Effector memory CD4-positive, alpha-beta T cell (primary cell): ENCODE measurements around the gene NAA80.

Experiments used
- DNase-seq, 3 donors: peaks; one replicate each; pipeline ENCODE4 v3.0.0-alpha.2; 2020
- H3K27ac ChIP-seq: 2 replicates; pipeline ENCODE4 v1.7.0; 2013; ENCODE audit warnings: mild to moderate bottlenecking, low read length, moderate library complexity; ENCODE audit not compliant: insufficient read depth, poor library complexity, severe bottlenecking
- H3K27me3 ChIP-seq: replicated peaks from 2 replicates; pipeline ENCODE4 v1.7.0; 2013; ENCODE audit warnings: mild to moderate bottlenecking, low read length; ENCODE audit not compliant: insufficient read depth, control insufficient read depth, poor library complexity, severe bottlenecking
- H3K36me3 ChIP-seq: 2 replicates; pipeline ENCODE4 v1.7.0; 2013; ENCODE audit warnings: mild to moderate bottlenecking, low read length, moderate library complexity; ENCODE audit not compliant: control insufficient read depth, insufficient read depth
- H3K4me1 ChIP-seq: 2 replicates; pipeline ENCODE4 v1.7.0; 2013; ENCODE audit warnings: low read length, mild to moderate bottlenecking; ENCODE audit not compliant: control insufficient read depth, insufficient read depth, poor library complexity, severe bottlenecking
- H3K4me3 ChIP-seq: 2 replicates; pipeline ENCODE4 v1.7.0; 2013; ENCODE audit warnings: low read length, low read depth, mild to moderate bottlenecking; ENCODE audit not compliant: insufficient read depth, poor library complexity, severe bottlenecking
- H3K9me3 ChIP-seq: 2 replicates; pipeline ENCODE4 v1.7.0; 2013; ENCODE audit warnings: mild to moderate bottlenecking, low read length, moderate library complexity; ENCODE audit not compliant: control insufficient read depth

Gene NAA80

DNA sequence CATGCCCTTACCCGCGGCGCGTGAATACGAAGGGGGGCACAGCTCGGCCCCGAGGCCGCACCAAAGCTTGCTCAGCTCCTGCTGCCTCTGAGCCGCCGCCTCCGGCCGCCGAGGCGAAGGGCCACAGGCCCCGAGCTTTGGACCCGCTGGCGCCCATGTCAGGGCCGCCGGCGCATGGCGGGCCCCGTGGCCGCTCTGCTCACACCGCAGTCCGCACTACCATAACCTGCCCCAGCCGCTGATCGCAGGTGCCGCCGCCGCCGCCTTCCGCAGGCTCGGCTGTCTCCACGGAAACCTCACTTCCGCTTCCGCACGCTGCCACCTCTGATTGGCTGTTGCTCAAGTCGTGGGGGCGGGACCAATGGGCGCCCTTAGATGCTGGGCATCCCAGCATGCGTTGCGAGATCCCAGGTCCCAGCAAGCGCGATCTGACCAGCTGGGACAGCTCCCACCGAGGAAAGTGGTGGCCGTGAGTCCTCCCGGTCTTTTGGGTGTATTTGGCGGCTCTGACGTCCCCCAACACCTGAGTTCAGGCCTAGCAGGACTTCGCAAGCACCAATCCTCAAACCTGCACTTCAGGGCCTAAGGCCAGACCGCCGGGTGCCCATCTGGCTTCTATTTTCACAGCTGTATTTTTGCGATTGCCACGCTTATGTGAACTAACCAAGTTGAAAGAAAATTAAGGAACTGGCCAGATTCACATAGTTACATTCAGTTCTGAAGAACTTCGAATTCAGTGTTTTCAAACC, 28.9 kb upstream of the NAA80 start, which contains the start of gene TUSC2:
Gene TUSC2, minus strand, starts transcription at position 281 of the 749 bp plus-strand sequence. Its CDS starts 124 bp downstream, at position 157.
- Histone ChIP-seq H3K9me3 (no peaks in the 10 kb centered on the region), H3K36me3 (peaks cover 25% of the 10 kb centered on the region), H3K4me3 (peak within 1 kb of the TSS; percentile 84), H3K4me1 (peaks cover 17% of the 10 kb centered on the region), H3K27ac (peak within 1 kb of the TSS; percentile 79), H3K27me3 (no peaks in the 10 kb centered on the region)
- DNase-seq, result peak; percentile 90 to 94 (median 91)

DNA sequence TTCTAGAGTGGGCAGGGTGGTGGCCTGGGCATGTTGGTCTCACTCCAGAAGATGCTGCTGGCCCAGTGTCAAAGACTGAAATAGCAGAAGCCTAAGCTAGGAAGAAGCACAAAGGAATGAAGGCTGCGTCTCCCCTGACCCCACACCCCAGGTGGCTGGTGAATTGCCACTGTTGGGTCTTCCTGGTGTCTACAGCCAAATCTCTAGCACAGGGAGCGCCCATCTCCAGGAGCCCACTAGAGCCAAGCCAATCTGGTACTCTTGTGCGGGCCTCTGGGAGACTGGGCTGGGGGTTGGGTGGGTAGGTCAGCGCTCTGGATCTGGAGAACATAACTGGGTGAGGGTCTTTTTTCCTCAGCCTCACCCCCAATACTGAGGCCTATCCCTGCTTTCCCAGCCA, 27.9 kb upstream of the NAA80 start:
- Histone ChIP-seq H3K27ac (peak overlapping the region; percentile 79), H3K4me1 (peaks cover 17% of the 10 kb centered on the region), H3K36me3 (peaks cover 23% of the 10 kb centered on the region), H3K9me3 (no peaks in the 10 kb centered on the region), H3K4me3 (peak overlapping the region; percentile 84), H3K27me3 (no peaks in the 10 kb centered on the region)
- DNase-seq, result no peak

DNA sequence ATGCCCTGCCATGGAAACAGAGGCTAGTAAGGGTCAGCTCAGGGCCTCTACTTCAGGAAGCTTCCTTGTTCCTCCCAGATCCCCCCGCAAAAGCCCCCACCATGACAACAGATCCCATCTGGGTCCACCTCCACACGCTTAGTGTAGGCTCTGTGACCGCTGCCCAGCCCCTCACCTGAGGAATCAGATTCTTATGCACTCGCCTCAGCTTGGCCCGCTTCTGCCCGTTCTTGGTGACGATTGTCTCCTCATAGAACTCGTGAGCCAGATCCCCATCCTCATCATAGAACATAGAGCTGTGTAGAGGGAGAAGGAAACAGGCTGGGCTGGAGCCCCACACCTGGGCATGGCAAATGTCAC, 27.0 kb upstream of the NAA80 start:
- Histone ChIP-seq H3K27ac (no peak overlapping the region), H3K4me1 (peaks cover 24% of the 10 kb centered on the region), H3K36me3 (peaks cover 13% of the 10 kb centered on the region), H3K9me3 (no peaks in the 10 kb centered on the region), H3K27me3 (no peaks in the 10 kb centered on the region), H3K4me3 (no peak overlapping the region)
- no peak for DNase-seq

GRCh38 chr3:50325497-50326181, 26.4 kb upstream of the NAA80 start:
- H3K9me3 ChIP-seq, result no peaks in the 10 kb centered on the region
- no peaks in the 10 kb centered on the region for H3K27me3 ChIP-seq
- DNase-seq, result no peak
- H3K36me3 ChIP-seq, result peaks cover 8% of the 10 kb centered on the region
- peaks cover 28% of the 10 kb centered on the region for H3K4me1 ChIP-seq
- no peak overlapping the region for H3K4me3 ChIP-seq
- no peak overlapping the region for H3K27ac ChIP-seq

- Histone ChIP-seq H3K4me1 (peaks cover 34% of the 10 kb centered on the region), H3K4me3 (no peak overlapping the region), H3K9me3 (no peaks in the 10 kb centered on the region), H3K36me3 (peaks cover 2% of the 10 kb centered on the region), H3K27ac (no peak overlapping the region), H3K27me3 (no peaks in the 10 kb centered on the region)
- no peak for DNase-seq
Observed at GRCh38 chr3:50325113-50325480, 25.9 kb upstream of the NAA80 start.

GRCh38 chr3:50324351-50325112, 25.3 kb upstream of the NAA80 start:
- H3K36me3 ChIP-seq, result no peaks in the 10 kb centered on the region
- H3K4me3 ChIP-seq, result no peak overlapping the region
- no peaks in the 10 kb centered on the region for H3K27me3 ChIP-seq
- no peak overlapping the region for H3K27ac ChIP-seq
- peak in 2 of 3 donors; percentile 34 to 39 for DNase-seq
- peaks cover 38% of the 10 kb centered on the region for H3K4me1 ChIP-seq
- H3K9me3 ChIP-seq, result no peaks in the 10 kb centered on the region

GRCh38 chr3:50323614-50324199, 24.5 kb upstream of the NAA80 start:
- H3K36me3 ChIP-seq, result no peaks in the 10 kb centered on the region
- H3K4me3 ChIP-seq, result no peak overlapping the region
- DNase-seq, result no peak
- H3K9me3 ChIP-seq, result no peaks in the 10 kb centered on the region
- H3K27ac ChIP-seq, result no peak overlapping the region
- peaks cover 40% of the 10 kb centered on the region for H3K4me1 ChIP-seq
- no peaks in the 10 kb centered on the region for H3K27me3 ChIP-seq

DNA sequence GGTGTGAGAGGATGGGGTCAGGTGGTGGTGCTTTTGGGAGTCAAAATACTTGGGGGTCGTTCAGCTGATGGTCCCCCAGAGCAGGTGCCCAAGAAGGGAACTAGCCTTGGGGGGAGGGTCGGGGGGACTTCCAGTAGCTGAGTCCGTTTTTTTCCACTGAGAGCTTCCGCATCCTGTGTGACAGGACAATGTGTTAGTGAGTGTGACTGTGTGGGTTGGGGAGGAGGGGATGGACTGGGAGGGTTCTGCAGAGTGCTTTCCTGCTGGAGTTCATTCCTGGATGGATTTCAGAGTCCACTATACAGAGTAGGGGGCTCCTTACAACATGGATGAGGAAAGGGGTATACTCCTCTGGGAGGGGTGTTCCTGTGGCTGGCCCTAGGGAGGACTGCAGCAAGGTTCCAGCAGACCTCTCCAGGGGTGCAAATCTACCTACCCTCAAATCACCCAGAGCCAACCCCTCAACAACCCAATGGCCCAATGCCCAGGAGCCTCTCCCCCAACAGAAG, 23.9 kb upstream of the NAA80 start:
- Histone ChIP-seq H3K27me3 (no peaks in the 10 kb centered on the region), H3K4me1 (peaks cover 36% of the 10 kb centered on the region), H3K36me3 (no peaks in the 10 kb centered on the region), H3K4me3 (no peak overlapping the region), H3K9me3 (no peaks in the 10 kb centered on the region), H3K27ac (no peak overlapping the region)
- no peak for DNase-seq

- no peaks in the 10 kb centered on the region for H3K9me3 ChIP-seq
- peak within 1 kb of the TSS; percentile 84 for H3K27ac ChIP-seq
- no peaks in the 10 kb centered on the region for H3K36me3 ChIP-seq
- H3K4me3 ChIP-seq, result peak within 1 kb of the TSS; percentile 93
- peaks cover 35% of the 10 kb centered on the region for H3K4me1 ChIP-seq
- DNase-seq, result no peak
- H3K27me3 ChIP-seq, result no peaks in the 10 kb centered on the region
Observed at GRCh38 chr3:50322386-50323091, 23.3 kb upstream of the NAA80 start, which contains the start of gene HYAL2. Gene HYAL2 (minus strand): TSS chr3:50322745. CDS start chr3:50320489, 2,256 bp downstream.
